Loucy (cell line): Measurements from ENCODE around the gene AFG3L2.

ENCODE experiments used
- EZH2phosphoT487 ChIP-seq: fragments of 200-600 bp; IDR thresholded peaks from 2 replicates; pipeline ENCODE4 v1.6.1; 2018; ENCODE audit warnings: antibody characterized with exemption, mild to moderate bottlenecking, moderate library complexity, borderline replicate concordance
- TF ChIP-seq, protein P1 (sequence below): fragments of 200-600 bp; sonication (generic); conservative IDR thresholded peaks from 2 replicates; pipeline ENCODE4 v1.5.1; 2014; ENCODE audit warnings: mild to moderate bottlenecking, antibody characterized with exemption, low read length

DNA sequence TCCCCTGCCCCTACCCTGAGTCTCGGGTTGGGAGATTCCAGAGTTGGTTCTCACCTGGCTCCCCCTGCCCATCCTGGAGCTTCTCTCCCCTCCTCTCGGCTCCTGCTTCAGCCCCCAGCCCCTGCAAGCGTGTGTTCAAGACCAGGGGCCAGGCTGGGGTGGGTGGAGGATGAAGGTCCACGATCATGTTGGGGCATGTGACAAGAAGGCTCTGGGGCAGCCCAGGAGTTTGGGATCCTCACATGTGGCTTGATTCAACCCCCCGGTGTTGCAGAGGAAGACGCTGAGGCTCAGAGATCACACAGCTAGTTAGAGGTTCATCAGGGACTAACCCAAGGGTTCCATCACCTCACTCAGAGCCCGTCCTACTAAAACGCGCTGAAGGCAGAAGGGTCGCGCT lies 83.2 kb downstream of the AFG3L2 start:
- TF ChIP-seq, protein P1, sequence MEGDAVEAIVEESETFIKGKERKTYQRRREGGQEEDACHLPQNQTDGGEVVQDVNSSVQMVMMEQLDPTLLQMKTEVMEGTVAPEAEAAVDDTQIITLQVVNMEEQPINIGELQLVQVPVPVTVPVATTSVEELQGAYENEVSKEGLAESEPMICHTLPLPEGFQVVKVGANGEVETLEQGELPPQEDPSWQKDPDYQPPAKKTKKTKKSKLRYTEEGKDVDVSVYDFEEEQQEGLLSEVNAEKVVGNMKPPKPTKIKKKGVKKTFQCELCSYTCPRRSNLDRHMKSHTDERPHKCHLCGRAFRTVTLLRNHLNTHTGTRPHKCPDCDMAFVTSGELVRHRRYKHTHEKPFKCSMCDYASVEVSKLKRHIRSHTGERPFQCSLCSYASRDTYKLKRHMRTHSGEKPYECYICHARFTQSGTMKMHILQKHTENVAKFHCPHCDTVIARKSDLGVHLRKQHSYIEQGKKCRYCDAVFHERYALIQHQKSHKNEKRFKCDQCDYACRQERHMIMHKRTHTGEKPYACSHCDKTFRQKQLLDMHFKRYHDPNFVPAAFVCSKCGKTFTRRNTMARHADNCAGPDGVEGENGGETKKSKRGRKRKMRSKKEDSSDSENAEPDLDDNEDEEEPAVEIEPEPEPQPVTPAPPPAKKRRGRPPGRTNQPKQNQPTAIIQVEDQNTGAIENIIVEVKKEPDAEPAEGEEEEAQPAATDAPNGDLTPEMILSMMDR = no peak
- TF ChIP-seq EZH2phosphoT487 = no peak
